ENCODE results near the gene ADAMTS9.

The ADAMTS9 gene

DNA sequence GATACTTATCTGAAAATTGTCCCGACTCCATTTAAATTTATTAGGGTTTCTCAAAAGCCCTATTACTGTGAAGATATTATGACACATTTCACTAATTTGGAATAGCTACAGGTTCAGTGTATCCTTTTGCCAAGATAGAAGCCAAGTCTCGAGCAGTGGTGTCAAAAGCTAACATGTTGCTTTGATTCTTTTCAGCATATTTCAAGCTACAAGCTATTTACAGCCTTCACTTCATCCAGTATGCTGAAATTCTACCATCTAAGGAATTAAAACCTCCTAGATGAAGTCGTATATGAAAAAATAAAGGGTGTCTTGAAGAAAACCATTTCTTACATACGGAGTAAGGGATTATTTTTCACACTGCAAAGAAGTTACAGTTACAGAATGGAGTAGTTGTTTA is 31.2 kb upstream of the ADAMTS9 start:
- TF ChIP-seq, protein P1, sequence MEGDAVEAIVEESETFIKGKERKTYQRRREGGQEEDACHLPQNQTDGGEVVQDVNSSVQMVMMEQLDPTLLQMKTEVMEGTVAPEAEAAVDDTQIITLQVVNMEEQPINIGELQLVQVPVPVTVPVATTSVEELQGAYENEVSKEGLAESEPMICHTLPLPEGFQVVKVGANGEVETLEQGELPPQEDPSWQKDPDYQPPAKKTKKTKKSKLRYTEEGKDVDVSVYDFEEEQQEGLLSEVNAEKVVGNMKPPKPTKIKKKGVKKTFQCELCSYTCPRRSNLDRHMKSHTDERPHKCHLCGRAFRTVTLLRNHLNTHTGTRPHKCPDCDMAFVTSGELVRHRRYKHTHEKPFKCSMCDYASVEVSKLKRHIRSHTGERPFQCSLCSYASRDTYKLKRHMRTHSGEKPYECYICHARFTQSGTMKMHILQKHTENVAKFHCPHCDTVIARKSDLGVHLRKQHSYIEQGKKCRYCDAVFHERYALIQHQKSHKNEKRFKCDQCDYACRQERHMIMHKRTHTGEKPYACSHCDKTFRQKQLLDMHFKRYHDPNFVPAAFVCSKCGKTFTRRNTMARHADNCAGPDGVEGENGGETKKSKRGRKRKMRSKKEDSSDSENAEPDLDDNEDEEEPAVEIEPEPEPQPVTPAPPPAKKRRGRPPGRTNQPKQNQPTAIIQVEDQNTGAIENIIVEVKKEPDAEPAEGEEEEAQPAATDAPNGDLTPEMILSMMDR (IDR thresholded peaks at IDR 0.05; ENCODE audit: insufficient read depth, low read depth, low read length, missing control alignments) = no peak
- DNase-seq (ENCODE audit: low read depth) = no peak
- no peak overlapping the region for H3K4me3 ChIP-seq (ENCODE audit: low read depth, low read length)

DNA sequence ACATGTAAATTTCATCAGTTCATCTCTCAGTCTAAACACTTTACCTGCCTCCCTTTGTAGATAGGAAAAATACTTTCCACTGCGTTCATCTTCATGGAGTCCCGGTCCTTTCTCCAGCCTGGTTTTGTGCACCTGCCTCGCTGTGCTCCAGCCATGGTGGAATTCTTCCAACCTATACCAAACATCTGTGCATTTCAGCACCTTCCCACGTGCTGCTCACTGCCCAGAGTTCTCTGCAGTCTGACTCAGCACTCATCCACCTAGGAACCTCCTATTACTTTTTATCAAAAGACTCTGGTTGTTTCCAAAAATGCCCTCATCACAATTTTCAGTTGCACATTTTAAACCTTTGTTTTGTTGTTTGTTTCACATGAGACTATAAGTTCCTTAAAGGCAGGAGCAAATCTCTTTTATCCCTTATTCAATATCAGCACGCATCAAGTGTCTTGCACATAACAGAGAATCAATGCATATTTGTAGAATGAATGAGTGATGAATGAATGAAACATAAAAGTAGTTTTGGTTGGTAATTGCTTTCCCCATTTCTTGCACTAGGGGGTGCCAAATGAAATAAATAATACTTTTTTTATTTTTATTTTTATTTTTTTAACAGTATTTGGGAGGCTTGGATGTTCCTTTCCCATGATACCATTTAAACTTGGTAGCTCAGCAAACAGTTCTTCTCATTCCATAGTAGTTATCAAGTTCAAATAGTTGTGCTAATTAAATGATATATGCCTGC is 30.2 kb upstream of the ADAMTS9 start:
- TF ChIP-seq, protein P1 (IDR thresholded peaks at IDR 0.05; ENCODE audit: insufficient read depth, low read depth, low read length, missing control alignments) = no peak
- DNase-seq (ENCODE audit: low read depth) = no peak
- H3K4me3 ChIP-seq (ENCODE audit: low read depth, low read length) = no peak overlapping the region

GRCh38 chr3:64717411-64717810 is 29.6 kb upstream of the ADAMTS9 start:
- H3K4me3 ChIP-seq (ENCODE audit: low read depth, low read length) = no peak overlapping the region
- TF ChIP-seq, protein P1 (IDR thresholded peaks at IDR 0.05; ENCODE audit: insufficient read depth, low read depth, low read length, missing control alignments) = no peak
- DNase-seq (ENCODE audit: low read depth) = no peak

- TF ChIP-seq, protein P1 (IDR thresholded peaks at IDR 0.05; ENCODE audit: insufficient read depth, low read depth, low read length, missing control alignments) = no peak
- no peak for DNase-seq (ENCODE audit: low read depth)
- no peak overlapping the region for H3K4me3 ChIP-seq (ENCODE audit: low read depth, low read length)
These were observed 28.4 kb upstream of the ADAMTS9 start for GRCh38 chr3:64716110-64716710.

DNA sequence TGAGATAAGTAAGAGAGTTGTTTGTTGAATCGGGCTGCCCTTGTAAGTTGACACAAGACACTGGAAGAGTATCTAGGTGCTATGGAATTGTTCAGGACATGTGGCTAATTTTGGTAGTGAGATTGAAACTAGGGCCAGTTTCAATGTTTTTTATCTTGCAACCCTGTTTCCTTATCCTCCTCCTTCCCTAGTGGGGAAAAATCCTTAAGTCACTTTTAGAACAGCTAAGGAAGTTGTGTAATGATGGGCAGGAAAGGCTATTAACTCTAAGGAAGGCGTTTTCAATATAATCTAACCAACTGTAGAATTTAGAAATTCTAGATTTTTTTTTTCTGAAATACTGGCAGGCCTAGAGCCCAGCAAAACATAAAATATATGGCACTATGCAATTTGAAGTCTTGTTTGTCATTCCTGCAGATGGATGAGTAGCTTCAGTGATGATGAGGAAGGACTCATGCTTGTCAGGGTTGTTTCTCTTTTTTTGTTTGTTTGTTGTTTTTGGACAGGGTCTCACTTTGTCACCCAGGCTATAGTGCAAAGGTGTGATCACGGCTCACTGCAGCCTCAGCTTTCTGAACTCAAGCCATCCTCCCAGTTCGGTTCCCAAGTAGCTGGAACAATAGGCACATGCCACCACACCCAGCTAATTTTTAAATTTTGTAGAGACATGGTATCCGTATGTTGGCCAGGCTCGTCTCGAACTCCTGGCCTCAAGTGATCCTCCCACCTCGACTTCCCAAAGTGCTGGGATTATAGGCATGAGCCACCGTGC is 27.6 kb upstream of the ADAMTS9 start:
- no peak overlapping the region for H3K4me3 ChIP-seq (ENCODE audit: low read depth, low read length)
- TF ChIP-seq, protein P1 (IDR thresholded peaks at IDR 0.05; ENCODE audit: insufficient read depth, low read depth, low read length, missing control alignments) = no peak
- DNase-seq (ENCODE audit: low read depth) = no peak

- TF ChIP-seq, protein P1 (IDR thresholded peaks at IDR 0.05; ENCODE audit: insufficient read depth, low read depth, low read length, missing control alignments) = no peak
- H3K4me3 ChIP-seq (ENCODE audit: low read depth, low read length) = no peak overlapping the region
- DNase-seq (ENCODE audit: low read depth) = no peak
These were observed 20.7 kb upstream of the ADAMTS9 start for GRCh38 chr3:64708456-64708855.
